Adrenal gland (tissue), 5 donors: Measurements from ENCODE around the gene MTF2.

Experiments
- CTCF ChIP-seq, 6 experiments: fragments of 450-650 bp in 4 of 6; fragments of 200-600 bp in 2 of 6; sonication (generic) in 1 of 6; IDR thresholded peaks; 1 replicate in 5 of 6; 2 replicates in 1 of 6; pipeline versions ENCODE4 v1.5.1 to v1.8.0; 2016 to 2021; ENCODE audit warnings: antibody characterized with exemption in 6 of 6, mild to moderate bottlenecking in 2 of 6, moderate library complexity in 1 of 6
- POLR2A ChIP-seq, 2 donors: fragments of 450-650 bp; IDR thresholded peaks; one replicate each; pipeline ENCODE4 v1.6.1; 2017; ENCODE audit warnings: antibody characterized with exemption in 2 of 2, mild to moderate bottlenecking in 2 of 2, moderate library complexity in 1 of 2
- donor health status: DM: no; HTN: no; CAD: no.

- TF ChIP-seq CTCF (IDR thresholded peaks at IDR 0.05) (no peak), POLR2A (IDR thresholded peaks at IDR 0.05) (no peak)
Measured at GRCh38 chr1:93107395-93107794, 28.3 kb downstream of the MTF2 start.
